GM19239 (cell line): ENCODE data around the gene MARCO.
"Not testable (repeated sequence)": the region's sequence is repeated elsewhere in the genome, so short reads cannot be mapped to it uniquely, and the experiment has no call there.

ENCODE experiments used
- DNase-seq: peaks from one replicate; pipeline ENCODE4 v3.0.0; 2011; ENCODE audit warnings: low spot score; ENCODE audit not compliant: insufficient read length
- FAIRE-seq: peaks from 2 replicates; lab custom pipeline; 2011; peaks lifted over from hg19 to GRCh38; lab: Jason Lieb, UNC

MARCO gene

GRCh38 chr2:118925981-118926380 is 16.0 kb upstream of the MARCO start:
- FAIRE-seq (no peak), DNase-seq (no peak)

- no peak for FAIRE-seq
- no peak for DNase-seq
Measured at GRCh38 chr2:118929059-118929458, 12.9 kb upstream of the MARCO start.

- DNase-seq (no peak), FAIRE-seq (no peak)
Measured at GRCh38 chr2:118932949-118933348, 9.0 kb upstream of the MARCO start.

- DNase-seq (no peak), FAIRE-seq (no peak)
Measured at GRCh38 chr2:118936306-118936705, 5.7 kb upstream of the MARCO start.

- FAIRE-seq (no peak), DNase-seq (no peak)
Measured at GRCh38 chr2:118936936-118937335, 5.1 kb upstream of the MARCO start.

GRCh38 chr2:118937817-118938216 is 4.2 kb upstream of the MARCO start:
- FAIRE-seq = no peak
- DNase-seq = no peak

GRCh38 chr2:118939994-118940393 is 2.0 kb upstream of the MARCO start:
- DNase-seq (no peak), FAIRE-seq (no peak)

GRCh38 chr2:118940486-118941120 is 1.4 kb upstream of the MARCO start:
- FAIRE-seq = no peak
- DNase-seq = no peak

- FAIRE-seq (no peak), DNase-seq (no peak)
Measured at GRCh38 chr2:118943286-118943685, 1.3 kb downstream of the MARCO start.

- FAIRE-seq = no peak
- DNase-seq = no peak
Measured at GRCh38 chr2:118945881-118946280, 3.9 kb downstream of the MARCO start.

- not testable (repeated sequence) for FAIRE-seq, DNase-seq
Measured at GRCh38 chr2:118948266-118948665, 6.3 kb downstream of the MARCO start.

GRCh38 chr2:118954297-118955060 is 12.5 kb downstream of the MARCO start:
- DNase-seq (no peak), FAIRE-seq (no peak)

GRCh38 chr2:118965737-118966136 is 23.7 kb downstream of the MARCO start:
- FAIRE-seq = no peak
- no peak for DNase-seq

GRCh38 chr2:118967124-118967880 is 25.3 kb downstream of the MARCO start:
- no peak for FAIRE-seq
- no peak for DNase-seq

GRCh38 chr2:118968042-118968441 is 26.0 kb downstream of the MARCO start:
- FAIRE-seq (no peak), DNase-seq (no peak)

GRCh38 chr2:118968961-118969733 is 27.2 kb downstream of the MARCO start:
- DNase-seq (no peak), FAIRE-seq (no peak)

GRCh38 chr2:118969734-118970395 is 27.9 kb downstream of the MARCO start:
- DNase-seq = no peak
- no peak for FAIRE-seq

- no peak for DNase-seq
- no peak for FAIRE-seq
Measured at GRCh38 chr2:118970396-118971135, 28.6 kb downstream of the MARCO start.
